Upper lobe of left lung (tissue), 6 donors: ENCODE data around the gene PRR7. TPM values are rescaled to one million over a fixed set of nuclear protein-coding genes. Genes with fewer than 3 reads are reported as not detected.

Source experiments
- ATAC-seq, 2 donors: fragments of 200-7000 bp; cut with Tn5 transposase; one replicate each; pipeline ENCODE4 v1.9.1; 2022; ENCODE audit warnings: mild to moderate bottlenecking in 2 of 2, moderate library complexity in 2 of 2; ENCODE audit not compliant: low FRiP score in 2 of 2
- DNase-seq, 2 donors: peaks; one replicate each; pipeline ENCODE4 v3.0.0-alpha.2; 2019 to 2020
- H3K27ac ChIP-seq, 4 donors: fragments of 200-600 bp; sonication (generic); one replicate each; pipeline ENCODE4 v1.5.1; 2016 to 2019
- H3K27me3 ChIP-seq, 4 donors: fragments of 200-600 bp; sonication (generic); one replicate each; pipeline ENCODE4 v1.5.1; 2017 to 2019
- H3K36me3 ChIP-seq, 4 donors: fragments of 200-600 bp; sonication (generic); one replicate each; pipeline ENCODE4 v1.5.1; 2016 to 2019
- H3K4me1 ChIP-seq, 4 donors: fragments of 200-600 bp; sonication (generic); one replicate each; pipeline ENCODE4 v1.5.1; 2018 to 2019
- H3K4me3 ChIP-seq, 4 donors: fragments of 200-600 bp; sonication (generic); one replicate each; pipeline ENCODE4 v1.5.1; 2017 to 2019; ENCODE audit warnings: mild to moderate bottlenecking in 2 of 4, moderate library complexity in 1 of 4
- H3K9me3 ChIP-seq, 4 donors: fragments of 200-600 bp; sonication (generic); one replicate each; pipeline ENCODE4 v1.5.1; 2018 to 2019
- EP300 ChIP-seq, 4 donors: sonication (generic); formaldehyde crosslinking; IDR thresholded peaks; one replicate each; pipeline ENCODE4 v1.5.1; 2017; ENCODE audit warnings: antibody characterized with exemption in 4 of 4, control low read depth in 2 of 4
- POLR2A ChIP-seq, 4 donors: fragments of 450-650 bp; IDR thresholded peaks; one replicate each; pipeline ENCODE4 v1.5.1; 2016 to 2017; ENCODE audit warnings: antibody characterized with exemption in 4 of 4, mild to moderate bottlenecking in 2 of 4
- POLR2AphosphoS5 ChIP-seq, 2 donors: sonication (generic); formaldehyde crosslinking; IDR thresholded peaks; one replicate each; pipeline ENCODE4 v1.5.1; 2017; ENCODE audit warnings: antibody characterized with exemption in 2 of 2
- WGBS, 2 donors: methylation state at CpG; one replicate each; pipeline ENCODE4 v1.1.5; 2017 to 2018; 5-methylcytosine and 5-hydroxymethylcytosine counted together
- total RNA-seq, 6 donors: library from RNA; depleted of rRNA in 4 of 6; stranded (reverse); fragments of >200 nt in 4 of 6; gene quantifications; one replicate each; pipeline versions ENCODE4 v1.1.0 to v1.2.1, GENCODE V29; 2016 to 2021
- TF ChIP-seq, protein P1 (sequence below), 6 experiments: fragments of 450-650 bp in 4 of 6; fragments of 200-600 bp in 2 of 6; sonication (generic) in 2 of 6; IDR thresholded peaks; one replicate each; pipeline ENCODE4 v1.5.1; 2016 to 2019; ENCODE audit warnings: antibody characterized with exemption in 6 of 6
- donor health status: DM: no; HTN: no; CAD: no; lungs with moderate emphysema.
- donor health status: DM: no; HTN: yes; CAD: no; lungs with severe emphysema.

Gene PRR7
- total RNA-seq, 6 donors from 2014 or later, result 1.6 to 9.2 (median 3.4) TPM

DNA sequence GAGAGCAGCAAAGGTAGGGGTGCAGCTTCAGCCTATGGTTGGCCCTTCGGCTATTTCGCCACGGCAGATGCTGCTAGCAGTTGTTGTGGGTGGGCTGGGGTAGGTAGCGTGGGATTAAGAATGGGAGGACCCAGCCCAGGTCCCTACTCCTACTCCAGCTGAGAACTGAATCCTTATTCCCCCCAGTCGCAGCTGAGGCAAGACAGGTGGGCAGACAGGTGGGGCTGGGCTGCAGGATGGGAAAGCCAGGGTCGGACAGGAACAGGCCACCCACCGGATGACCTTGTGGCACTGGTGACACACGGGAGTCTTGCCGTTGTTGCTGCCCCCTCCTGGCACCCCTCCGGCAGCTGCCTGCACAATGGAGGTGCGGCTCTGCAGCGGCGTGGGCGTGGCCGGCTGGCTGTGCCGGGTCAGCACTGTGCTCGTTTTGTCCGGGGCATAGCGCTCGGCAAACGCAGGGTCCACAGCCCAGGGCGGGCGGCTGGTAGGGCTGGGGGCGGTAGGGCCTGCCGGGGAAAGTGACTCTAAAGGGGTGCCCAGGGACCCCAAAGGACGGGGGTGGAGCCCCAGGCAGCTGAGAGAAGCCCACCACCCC lies 42.6 kb downstream of the PRR7 start:
- H3K9me3 ChIP-seq, result no peaks in the 10 kb centered on the region
- 78 to 82% methylated on average over 8 to 25 of the region's 26 CpGs for WGBS, 2 donors
- TF ChIP-seq POLR2A (IDR thresholded peaks at IDR 0.05) (no peak), POLR2AphosphoS5 (IDR thresholded peaks at IDR 0.05) (no peak), EP300 (IDR thresholded peaks at IDR 0.05) (no peak)
- TF ChIP-seq, protein P1, sequence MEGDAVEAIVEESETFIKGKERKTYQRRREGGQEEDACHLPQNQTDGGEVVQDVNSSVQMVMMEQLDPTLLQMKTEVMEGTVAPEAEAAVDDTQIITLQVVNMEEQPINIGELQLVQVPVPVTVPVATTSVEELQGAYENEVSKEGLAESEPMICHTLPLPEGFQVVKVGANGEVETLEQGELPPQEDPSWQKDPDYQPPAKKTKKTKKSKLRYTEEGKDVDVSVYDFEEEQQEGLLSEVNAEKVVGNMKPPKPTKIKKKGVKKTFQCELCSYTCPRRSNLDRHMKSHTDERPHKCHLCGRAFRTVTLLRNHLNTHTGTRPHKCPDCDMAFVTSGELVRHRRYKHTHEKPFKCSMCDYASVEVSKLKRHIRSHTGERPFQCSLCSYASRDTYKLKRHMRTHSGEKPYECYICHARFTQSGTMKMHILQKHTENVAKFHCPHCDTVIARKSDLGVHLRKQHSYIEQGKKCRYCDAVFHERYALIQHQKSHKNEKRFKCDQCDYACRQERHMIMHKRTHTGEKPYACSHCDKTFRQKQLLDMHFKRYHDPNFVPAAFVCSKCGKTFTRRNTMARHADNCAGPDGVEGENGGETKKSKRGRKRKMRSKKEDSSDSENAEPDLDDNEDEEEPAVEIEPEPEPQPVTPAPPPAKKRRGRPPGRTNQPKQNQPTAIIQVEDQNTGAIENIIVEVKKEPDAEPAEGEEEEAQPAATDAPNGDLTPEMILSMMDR (IDR thresholded peaks at IDR 0.05), result no peak
- DNase-seq (peak in 1 of 2 donors; percentile 84), ATAC-seq (no peak)
- no peaks in the 10 kb centered on the region for H3K27me3 ChIP-seq
- no peak overlapping the region for H3K4me3 ChIP-seq
- peaks cover 4 to 79% (median 55%) of the 10 kb centered on the region in 4 donors for H3K36me3 ChIP-seq
- peaks cover 14 to 34% (median 18%) of the 10 kb centered on the region in 4 donors for H3K4me1 ChIP-seq
- H3K27ac ChIP-seq, result no peak overlapping the region

DNA sequence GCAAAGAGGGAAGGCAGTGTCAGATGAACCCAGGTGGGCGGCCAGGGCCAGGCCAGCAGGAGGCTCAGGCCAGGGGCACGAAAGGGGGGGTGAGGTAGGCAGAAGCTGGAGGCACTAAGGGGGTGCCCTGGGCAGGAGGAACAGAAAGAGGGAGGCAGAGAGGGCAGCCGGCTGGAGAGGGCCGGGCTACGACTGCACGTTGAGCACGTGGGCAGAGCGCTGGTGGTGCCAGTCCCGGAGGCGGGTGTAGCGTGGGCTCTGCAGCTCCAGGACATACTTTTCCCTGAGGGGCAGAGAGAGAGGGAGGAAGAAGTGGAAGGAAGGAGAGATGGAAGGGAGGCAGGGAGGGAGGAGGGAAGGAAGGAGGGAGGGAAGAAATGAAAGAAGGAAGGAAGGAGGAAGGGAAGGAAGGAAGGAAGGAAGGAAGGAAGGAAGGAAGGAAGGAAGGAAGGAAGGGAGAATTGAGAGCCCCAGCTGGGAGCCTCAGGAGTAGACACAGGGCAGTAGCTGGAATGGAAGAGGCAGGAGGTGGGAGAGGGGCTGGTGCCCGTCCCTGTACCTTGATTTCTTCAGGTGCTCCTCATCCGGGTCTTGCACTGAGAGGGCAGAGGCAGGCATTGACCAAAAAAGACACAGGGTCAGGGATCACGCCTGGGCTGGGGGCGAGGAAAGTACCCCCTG lies 43.8 kb downstream of the PRR7 start:
- Histone ChIP-seq H3K27ac (no peak overlapping the region), H3K36me3 (peaks cover 4 to 70% (median 50%) of the 10 kb centered on the region in 4 donors), H3K4me3 (no peak overlapping the region), H3K9me3 (no peaks in the 10 kb centered on the region), H3K4me1 (peaks cover 26 to 46% (median 30%) of the 10 kb centered on the region in 4 donors), H3K27me3 (no peaks in the 10 kb centered on the region)
- WGBS, 2 donors, result 84 to 90% methylated on average over 15 of the region's 15 CpGs
- ATAC-seq (no peak), DNase-seq (peak in 1 of 2 donors; percentile 49)
- TF ChIP-seq EP300 (IDR thresholded peaks at IDR 0.05) (no peak), POLR2AphosphoS5 (IDR thresholded peaks at IDR 0.05) (no peak), POLR2A (IDR thresholded peaks at IDR 0.05) (no peak)
- TF ChIP-seq, protein P1 (IDR thresholded peaks at IDR 0.05), result no peak

DNA sequence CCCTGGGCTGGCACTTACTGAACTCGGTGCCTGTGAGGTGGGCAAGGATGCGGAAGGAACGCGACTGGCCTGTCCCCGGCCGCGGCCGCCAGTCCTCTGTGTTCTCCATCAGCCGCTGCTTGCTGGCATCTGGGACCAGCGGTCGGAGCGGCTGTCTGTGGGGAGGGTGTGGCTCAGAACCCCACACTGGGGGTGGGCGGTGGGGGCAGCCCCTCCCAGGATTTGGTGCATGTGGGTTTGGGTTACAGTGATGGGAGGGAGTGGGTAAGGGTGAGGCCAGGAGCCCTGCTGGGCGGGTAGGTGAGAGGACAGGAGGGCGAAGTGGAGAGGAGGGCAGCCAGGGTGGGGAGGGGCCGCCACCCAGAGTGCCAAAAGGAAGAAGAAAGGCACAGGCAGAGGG lies 44.4 kb downstream of the PRR7 start:
- 96% methylated on average over 4 to 16 of the region's 16 CpGs for WGBS, 2 donors
- Histone ChIP-seq H3K27ac (peak overlapping the region in 1 of 4 donors; percentile 19), H3K36me3 (peaks cover 4 to 65% (median 48%) of the 10 kb centered on the region in 4 donors), H3K9me3 (no peaks in the 10 kb centered on the region), H3K27me3 (no peaks in the 10 kb centered on the region), H3K4me1 (peaks cover 32 to 51% (median 36%) of the 10 kb centered on the region in 4 donors), H3K4me3 (no peak overlapping the region)
- ATAC-seq, result no peak
- peak in 1 of 2 donors; percentile 73 for DNase-seq
- TF ChIP-seq POLR2A (IDR thresholded peaks at IDR 0.05), result no peak
- TF ChIP-seq POLR2AphosphoS5 (IDR thresholded peaks at IDR 0.05), result no peak
- no peak for TF ChIP-seq EP300 (IDR thresholded peaks at IDR 0.05)
- TF ChIP-seq, protein P1 (IDR thresholded peaks at IDR 0.05), result no peak

DNA sequence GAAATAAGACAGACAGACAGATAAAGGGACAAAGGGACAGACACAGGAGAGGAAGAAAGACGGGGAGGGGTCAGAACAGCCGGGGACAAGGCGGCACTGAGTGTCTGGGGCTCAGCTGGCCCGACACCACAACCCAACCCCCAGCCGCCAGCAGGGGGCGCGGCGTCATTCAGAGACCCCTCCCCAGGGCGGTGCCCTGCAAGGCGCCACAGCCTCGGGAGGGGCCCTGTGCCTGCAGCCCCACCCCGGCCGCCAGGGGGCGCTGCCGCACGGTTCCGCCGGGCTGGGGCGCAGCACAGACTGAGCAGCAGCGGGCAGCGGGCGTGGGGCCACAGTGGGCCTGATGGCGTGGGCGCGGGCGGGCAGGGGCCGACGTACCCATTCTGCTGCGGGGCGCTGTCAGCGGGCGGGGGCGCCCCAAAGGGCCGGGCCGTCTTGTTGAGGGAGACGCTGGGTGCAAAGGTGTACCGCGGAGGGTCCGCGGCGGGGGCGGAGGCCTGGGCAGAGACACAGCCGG lies 44.9 kb downstream of the PRR7 start:
- Histone ChIP-seq H3K36me3 (peaks cover 4 to 60% (median 47%) of the 10 kb centered on the region in 4 donors), H3K4me1 (peaks cover 37 to 56% (median 41%) of the 10 kb centered on the region in 4 donors), H3K27ac (peak overlapping the region in 1 of 4 donors; percentile 19), H3K4me3 (no peak overlapping the region), H3K9me3 (no peaks in the 10 kb centered on the region), H3K27me3 (no peaks in the 10 kb centered on the region)
- peak in 1 of 2 donors; percentile 38 for ATAC-seq
- no peak for TF ChIP-seq POLR2A (IDR thresholded peaks at IDR 0.05)
- TF ChIP-seq, protein P1 (IDR thresholded peaks at IDR 0.05), result peak; percentile 41 to 77 (median 64)
- peak in 1 of 2 donors; percentile 89 for DNase-seq
- 68 to 77% methylated on average over 20 to 34 of the region's 43 CpGs for WGBS, 2 donors
